ENCODE measurements around the gene RECK.
A peak's percentile ranks its signal among the peaks of the same experiment; 100 is the strongest.

Gene RECK

DNA sequence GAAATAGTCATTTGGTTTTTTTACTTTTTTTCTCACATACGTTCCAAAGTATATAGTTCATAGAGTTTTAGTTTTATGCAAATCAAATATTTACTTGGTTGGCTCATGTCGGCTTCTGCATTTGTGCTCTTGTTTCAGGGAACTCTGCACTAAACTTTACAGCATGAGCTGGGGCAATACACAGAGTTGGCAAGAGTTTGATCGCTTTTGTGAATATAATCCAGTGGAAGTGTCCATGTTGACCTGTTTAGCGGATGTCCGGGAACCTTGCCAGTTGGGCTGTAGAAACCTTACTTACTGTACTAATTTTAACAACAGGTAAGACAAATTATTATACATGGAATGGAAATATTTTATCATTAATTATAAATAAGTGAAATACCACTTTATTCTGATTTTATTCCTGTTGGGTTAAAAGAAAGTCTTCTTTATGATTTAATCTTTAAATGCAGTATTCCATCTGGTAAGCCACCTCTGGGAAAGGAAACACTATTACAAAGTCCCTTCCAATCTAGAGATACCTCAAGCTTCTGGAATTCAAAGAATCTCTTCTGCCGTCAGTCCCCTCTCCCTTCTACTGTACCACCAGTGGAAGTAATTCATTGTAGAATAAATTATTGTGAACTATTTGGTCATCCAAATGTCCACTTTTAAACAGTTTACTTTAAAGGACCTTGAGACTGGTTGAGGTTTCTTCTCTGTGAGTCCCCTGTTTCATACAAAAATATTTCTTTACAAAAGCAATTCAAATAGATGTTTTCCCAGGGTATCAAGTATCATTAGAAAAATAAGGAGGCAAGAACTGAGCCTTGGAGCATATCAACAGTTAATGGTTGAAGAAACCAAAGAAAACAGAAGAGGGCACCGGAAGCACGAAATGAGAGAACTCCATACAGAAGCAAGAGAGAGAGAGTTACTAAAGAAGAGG lies 54.6 kb downstream of the RECK start:
- H3K4me3 Mint-ChIP-seq = peak overlapping the region; percentile 0
- H3K4me1 Mint-ChIP-seq = peaks cover 12% of the 10 kb centered on the region
- ATAC-seq (replicated peaks; ENCODE audit: extremely low read depth, poor library complexity, severe bottlenecking) (no peak), DNase-seq (ENCODE audit: low spot score in 2 of 2) (no peak)
- H3K27me3 Mint-ChIP-seq = no peaks in the 10 kb centered on the region
- peaks cover 5% of the 10 kb centered on the region for H3K36me3 Mint-ChIP-seq (ENCODE audit: insufficient read depth)
- peak overlapping the region; percentile 85 for H3K27ac Mint-ChIP-seq (ENCODE audit: low read depth)
- peaks cover 6% of the 10 kb centered on the region for H3K9me3 Mint-ChIP-seq

DNA sequence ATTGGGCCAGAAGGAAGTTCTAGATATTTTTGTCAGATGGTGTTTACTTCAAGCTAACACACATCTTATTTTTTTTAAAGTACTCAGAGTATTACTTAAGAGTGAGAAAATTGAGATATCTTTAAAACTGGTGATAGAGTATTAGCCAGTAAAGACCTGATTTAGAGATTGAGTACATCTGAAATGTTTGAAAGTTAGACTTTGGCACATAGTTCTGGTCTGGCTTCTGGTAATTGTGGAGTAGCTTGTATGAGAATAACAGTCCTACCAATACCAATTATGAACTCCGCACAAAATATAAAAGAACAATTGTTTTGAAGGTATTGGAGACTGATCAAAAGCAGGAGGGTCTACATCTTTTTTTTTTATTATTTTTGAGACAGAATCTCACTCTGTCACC lies 55.3 kb downstream of the RECK start:
- peaks cover 4% of the 10 kb centered on the region for H3K36me3 Mint-ChIP-seq (ENCODE audit: insufficient read depth)
- no peaks in the 10 kb centered on the region for H3K27me3 Mint-ChIP-seq
- H3K4me3 Mint-ChIP-seq = peak overlapping the region; percentile 0
- DNase-seq (ENCODE audit: low spot score in 2 of 2) = no peak
- H3K4me1 Mint-ChIP-seq = peaks cover 12% of the 10 kb centered on the region
- ATAC-seq (replicated peaks; ENCODE audit: extremely low read depth, poor library complexity, severe bottlenecking) = no peak
- H3K27ac Mint-ChIP-seq (ENCODE audit: low read depth) = peak overlapping the region; percentile 85
- peaks cover 6% of the 10 kb centered on the region for H3K9me3 Mint-ChIP-seq

DNA sequence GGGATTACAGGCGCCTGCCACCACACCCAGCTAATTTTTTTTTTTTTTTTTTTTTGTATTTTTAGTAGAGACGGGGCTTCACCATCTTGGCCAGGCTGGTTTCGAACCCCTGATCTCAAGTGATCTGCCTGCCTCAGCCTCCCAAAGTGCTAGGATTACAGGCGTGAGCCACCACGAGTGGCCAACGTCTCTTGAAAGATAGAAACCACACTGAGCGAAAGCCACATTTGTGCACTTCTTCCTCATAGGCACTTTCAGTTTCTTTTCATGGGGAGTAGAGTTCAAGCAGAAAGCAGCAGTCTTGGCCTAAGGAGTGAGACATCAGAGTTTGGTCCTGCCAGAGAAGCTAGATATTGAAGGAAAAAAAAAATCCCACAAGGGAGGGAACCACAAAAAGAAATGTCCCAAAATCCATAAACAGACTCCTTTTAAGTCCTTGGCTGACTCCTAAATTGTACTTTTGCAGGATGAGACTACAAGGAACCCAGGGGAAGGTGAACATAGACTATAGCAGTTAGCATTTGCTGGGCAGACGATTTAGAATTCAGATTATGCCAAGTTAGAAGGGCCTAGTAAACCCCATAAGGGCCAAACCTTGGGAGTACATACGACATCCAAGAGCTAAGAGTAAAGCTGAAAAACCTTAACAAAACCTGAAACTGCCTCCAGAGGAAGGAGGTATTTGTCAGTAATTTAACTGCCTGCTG lies 55.9 kb downstream of the RECK start:
- H3K4me3 Mint-ChIP-seq = no peak overlapping the region
- DNase-seq (ENCODE audit: low spot score in 2 of 2) = peak in 1 of 2 donors; percentile 13
- peak; percentile 96 for ATAC-seq (replicated peaks; ENCODE audit: extremely low read depth, poor library complexity, severe bottlenecking)
- peaks cover 3% of the 10 kb centered on the region for H3K36me3 Mint-ChIP-seq (ENCODE audit: insufficient read depth)
- H3K4me1 Mint-ChIP-seq = peaks cover 12% of the 10 kb centered on the region
- peak overlapping the region; percentile 85 for H3K27ac Mint-ChIP-seq (ENCODE audit: low read depth)
- peaks cover 6% of the 10 kb centered on the region for H3K9me3 Mint-ChIP-seq
- no peaks in the 10 kb centered on the region for H3K27me3 Mint-ChIP-seq

DNA sequence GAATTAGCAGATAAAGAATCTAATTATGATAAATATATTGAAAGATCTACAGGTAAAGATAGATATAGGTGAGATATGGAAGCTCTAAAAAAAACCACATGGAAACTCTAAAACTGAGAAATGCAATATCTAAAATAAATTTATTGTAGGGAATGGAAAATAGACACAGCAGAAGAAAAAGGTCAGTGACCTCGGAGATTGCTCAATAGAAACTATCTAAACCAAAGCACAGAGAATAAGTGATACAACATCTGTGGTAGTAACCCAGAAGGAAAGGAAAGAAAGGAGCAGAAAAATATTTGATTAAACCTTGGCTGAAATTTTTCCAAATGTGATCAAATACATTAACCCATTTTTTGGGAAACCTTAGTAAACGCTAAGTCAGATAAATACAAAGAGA lies 56.7 kb downstream of the RECK start:
- no peak for DNase-seq (ENCODE audit: low spot score in 2 of 2)
- Mint-ChIP-seq H3K4me3 (no peak overlapping the region), H3K9me3 (peaks cover 6% of the 10 kb centered on the region), H3K27me3 (no peaks in the 10 kb centered on the region), H3K36me3 (ENCODE audit: insufficient read depth) (peaks cover 3% of the 10 kb centered on the region), H3K4me1 (peaks cover 12% of the 10 kb centered on the region), H3K27ac (ENCODE audit: low read depth) (no peak overlapping the region)
- ATAC-seq (replicated peaks; ENCODE audit: extremely low read depth, poor library complexity, severe bottlenecking) = no peak

DNA sequence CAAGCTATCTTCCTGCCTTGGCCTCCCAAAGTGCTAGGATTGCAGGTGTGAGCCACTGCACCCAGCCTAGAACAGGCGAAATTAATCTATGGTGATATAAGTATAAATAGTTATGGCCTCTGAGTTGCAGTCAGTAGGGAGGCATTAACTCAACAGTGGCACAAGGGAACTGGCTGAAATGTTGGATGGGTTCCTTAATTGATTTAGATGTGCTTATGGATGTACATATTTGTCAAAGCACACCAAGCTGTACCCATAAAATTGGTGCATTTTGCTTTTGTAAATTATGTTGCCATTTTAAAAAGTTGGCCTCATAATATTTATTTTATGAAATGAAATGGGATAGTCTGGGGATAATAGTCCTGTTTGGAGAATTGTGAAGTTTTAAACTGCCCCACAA lies 63.0 kb downstream of the RECK start:
- no peak overlapping the region for H3K4me3 Mint-ChIP-seq
- no peak overlapping the region for H3K27ac Mint-ChIP-seq (ENCODE audit: low read depth)
- DNase-seq (ENCODE audit: low spot score in 2 of 2) (no peak), ATAC-seq (replicated peaks; ENCODE audit: extremely low read depth, poor library complexity, severe bottlenecking) (no peak)
- no peaks in the 10 kb centered on the region for H3K36me3 Mint-ChIP-seq (ENCODE audit: insufficient read depth)
- H3K4me1 Mint-ChIP-seq = peaks cover 8% of the 10 kb centered on the region
- H3K27me3 Mint-ChIP-seq = no peaks in the 10 kb centered on the region
- no peaks in the 10 kb centered on the region for H3K9me3 Mint-ChIP-seq

DNA sequence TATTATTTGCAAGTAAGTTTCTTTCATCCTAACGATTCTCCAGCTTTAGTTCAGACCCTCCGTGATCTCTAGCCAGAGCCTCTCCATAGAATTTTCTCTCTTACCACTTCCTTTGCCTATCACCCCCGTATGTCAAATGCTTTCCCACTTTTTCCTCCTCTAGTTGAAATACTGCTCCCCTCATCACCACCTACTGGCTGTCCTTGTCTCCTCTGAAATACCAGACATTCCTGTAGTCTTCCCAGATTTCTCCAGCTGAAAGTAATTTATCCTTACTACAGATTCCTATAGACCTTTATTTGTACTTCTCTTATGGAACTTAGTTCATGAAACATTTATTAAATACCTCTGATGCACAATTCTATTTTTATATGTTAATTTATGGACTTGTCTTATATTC lies 63.8 kb downstream of the RECK start:
- Mint-ChIP-seq H3K4me1 (peaks cover 8% of the 10 kb centered on the region), H3K9me3 (no peaks in the 10 kb centered on the region), H3K36me3 (ENCODE audit: insufficient read depth) (no peaks in the 10 kb centered on the region), H3K27me3 (no peaks in the 10 kb centered on the region), H3K4me3 (no peak overlapping the region), H3K27ac (ENCODE audit: low read depth) (peak overlapping the region; percentile 8)
- no peak for DNase-seq (ENCODE audit: low spot score in 2 of 2)
- no peak for ATAC-seq (replicated peaks; ENCODE audit: extremely low read depth, poor library complexity, severe bottlenecking)

DNA sequence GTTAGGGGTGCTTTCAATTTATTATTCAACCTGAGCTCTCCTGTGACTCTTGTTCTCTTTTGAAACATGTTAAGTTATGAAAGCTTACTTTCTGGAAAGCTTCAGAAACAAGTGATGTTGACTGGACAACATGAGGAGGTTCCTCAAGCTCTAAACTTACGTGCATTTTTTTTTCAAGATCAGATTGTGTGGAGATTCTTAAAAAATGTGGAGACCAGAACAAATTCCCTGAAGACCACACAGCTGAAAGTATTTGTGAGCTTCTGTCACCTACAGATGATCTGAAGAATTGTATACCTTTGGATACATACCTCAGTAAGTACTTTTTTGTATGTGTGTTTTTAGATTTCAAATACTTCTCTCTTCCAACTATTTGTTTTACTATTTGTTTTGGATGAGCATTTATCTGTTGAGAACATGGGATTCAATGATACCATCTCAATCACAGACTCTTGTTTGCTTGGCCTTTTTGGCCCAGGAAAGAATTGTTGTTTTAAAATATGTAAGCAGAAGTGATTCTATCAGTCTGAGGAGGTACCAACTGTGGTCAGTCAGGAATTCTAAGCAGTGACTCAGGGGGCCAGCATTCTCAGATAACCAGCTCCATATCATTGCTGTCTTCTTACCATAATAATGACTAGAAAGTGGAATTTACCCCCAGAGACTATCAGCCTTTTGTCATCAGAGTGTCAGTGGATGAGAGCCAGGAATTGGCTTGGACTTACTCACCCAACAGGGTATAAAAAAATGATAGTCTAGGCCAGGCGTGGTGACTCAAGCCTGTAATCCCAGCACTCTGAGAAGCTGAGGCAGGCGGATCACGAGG lies 65.4 kb downstream of the RECK start:
- no peaks in the 10 kb centered on the region for H3K9me3 Mint-ChIP-seq
- DNase-seq (ENCODE audit: low spot score in 2 of 2) (no peak), ATAC-seq (replicated peaks; ENCODE audit: extremely low read depth, poor library complexity, severe bottlenecking) (no peak)
- no peaks in the 10 kb centered on the region for H3K27me3 Mint-ChIP-seq
- peaks cover 8% of the 10 kb centered on the region for H3K4me1 Mint-ChIP-seq
- H3K27ac Mint-ChIP-seq (ENCODE audit: low read depth) = no peak overlapping the region
- no peaks in the 10 kb centered on the region for H3K36me3 Mint-ChIP-seq (ENCODE audit: insufficient read depth)
- no peak overlapping the region for H3K4me3 Mint-ChIP-seq

DNA sequence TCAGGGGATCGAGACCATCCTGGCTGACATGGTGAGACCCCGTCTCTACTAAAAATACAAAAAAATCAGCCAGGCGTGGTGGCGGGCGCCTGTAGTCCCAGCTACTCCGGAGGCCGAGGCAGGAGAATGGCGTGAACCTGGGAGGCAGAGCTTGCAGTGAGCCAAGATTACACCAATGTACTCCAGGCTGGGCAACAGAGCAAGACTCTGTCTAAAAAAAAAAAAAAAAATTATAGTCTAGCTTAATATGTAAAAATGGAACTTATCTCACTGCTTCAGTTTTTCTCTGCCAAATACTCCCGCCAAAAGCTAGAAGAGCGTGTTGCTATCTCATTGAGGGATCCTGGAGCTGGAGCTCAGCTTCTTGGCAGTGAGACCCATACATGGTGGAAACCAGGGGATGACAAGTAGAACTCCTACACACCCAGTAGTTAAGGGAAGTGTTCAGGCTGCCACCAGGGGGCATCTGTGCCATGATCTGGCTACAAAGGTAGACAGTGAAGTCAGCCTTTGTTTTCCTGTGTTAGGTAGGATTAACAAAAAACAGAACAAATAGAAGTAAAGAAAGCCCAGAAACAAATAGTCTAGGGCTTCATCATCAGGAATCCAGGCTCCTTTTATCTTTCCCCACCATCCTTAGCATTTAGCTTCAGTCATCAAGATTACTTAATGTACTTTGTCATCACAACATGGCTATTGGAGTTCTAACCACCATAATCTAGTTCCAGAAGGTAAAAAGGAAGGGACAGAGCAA lies 66.2 kb downstream of the RECK start:
- Mint-ChIP-seq H3K27ac (ENCODE audit: low read depth) (no peak overlapping the region), H3K36me3 (ENCODE audit: insufficient read depth) (no peaks in the 10 kb centered on the region), H3K9me3 (no peaks in the 10 kb centered on the region), H3K4me3 (no peak overlapping the region), H3K27me3 (no peaks in the 10 kb centered on the region), H3K4me1 (peaks cover 8% of the 10 kb centered on the region)
- DNase-seq (ENCODE audit: low spot score in 2 of 2) = peak; percentile 74 to 79
- peak; percentile 99 for ATAC-seq (replicated peaks; ENCODE audit: extremely low read depth, poor library complexity, severe bottlenecking)

DNA sequence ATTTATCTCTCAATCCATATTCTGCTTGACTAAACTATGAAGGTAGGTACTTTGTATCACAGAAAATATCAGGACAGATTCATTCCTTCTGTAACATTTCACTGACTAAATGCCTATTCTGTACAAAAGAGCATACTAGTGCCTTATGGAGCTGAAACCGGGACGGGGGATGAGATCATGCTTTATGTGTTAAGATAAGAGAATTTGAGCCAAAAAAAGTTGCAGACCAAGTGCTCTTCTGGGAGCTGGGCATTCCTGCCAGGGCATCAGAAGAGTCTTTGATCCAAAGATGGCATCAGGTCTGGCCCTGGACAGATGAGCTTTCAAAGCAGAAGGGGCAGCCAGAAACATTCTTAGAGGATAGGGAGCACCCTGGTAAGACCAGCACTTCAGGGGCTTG lies 72.4 kb downstream of the RECK start:
- no peak for ATAC-seq (replicated peaks; ENCODE audit: extremely low read depth, poor library complexity, severe bottlenecking)
- H3K27ac Mint-ChIP-seq (ENCODE audit: low read depth) = no peak overlapping the region
- no peaks in the 10 kb centered on the region for H3K27me3 Mint-ChIP-seq
- no peak overlapping the region for H3K4me3 Mint-ChIP-seq
- H3K9me3 Mint-ChIP-seq = no peaks in the 10 kb centered on the region
- H3K36me3 Mint-ChIP-seq (ENCODE audit: insufficient read depth) = peaks cover 3% of the 10 kb centered on the region
- H3K4me1 Mint-ChIP-seq = no peaks in the 10 kb centered on the region
- no peak for DNase-seq (ENCODE audit: low spot score in 2 of 2)

DNA sequence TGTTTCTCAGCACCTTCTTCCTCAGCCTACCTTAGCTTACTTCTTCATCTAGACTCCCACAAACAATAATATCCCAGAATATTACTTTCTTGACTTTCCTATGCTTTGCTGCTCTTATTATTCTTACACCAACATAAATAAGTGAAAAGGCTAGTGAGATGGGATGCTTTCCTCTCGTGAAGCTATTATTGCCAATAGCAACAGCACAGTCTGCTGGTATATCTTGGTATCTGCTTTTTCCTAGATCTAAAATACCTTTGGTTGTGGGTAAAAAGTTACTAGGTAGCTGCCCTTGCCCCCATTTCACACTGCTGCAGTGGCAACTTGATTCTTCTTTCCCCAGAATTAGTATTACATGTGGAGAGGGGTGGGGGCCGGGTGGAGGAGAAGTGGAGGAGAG lies 73.7 kb downstream of the RECK start:
- DNase-seq (ENCODE audit: low spot score in 2 of 2) (no peak), ATAC-seq (replicated peaks; ENCODE audit: extremely low read depth, poor library complexity, severe bottlenecking) (no peak)
- no peaks in the 10 kb centered on the region for H3K4me1 Mint-ChIP-seq
- H3K27me3 Mint-ChIP-seq = no peaks in the 10 kb centered on the region
- no peak overlapping the region for H3K27ac Mint-ChIP-seq (ENCODE audit: low read depth)
- H3K36me3 Mint-ChIP-seq (ENCODE audit: insufficient read depth) = peaks cover 3% of the 10 kb centered on the region
- H3K9me3 Mint-ChIP-seq = no peaks in the 10 kb centered on the region
- H3K4me3 Mint-ChIP-seq = no peak overlapping the region

DNA sequence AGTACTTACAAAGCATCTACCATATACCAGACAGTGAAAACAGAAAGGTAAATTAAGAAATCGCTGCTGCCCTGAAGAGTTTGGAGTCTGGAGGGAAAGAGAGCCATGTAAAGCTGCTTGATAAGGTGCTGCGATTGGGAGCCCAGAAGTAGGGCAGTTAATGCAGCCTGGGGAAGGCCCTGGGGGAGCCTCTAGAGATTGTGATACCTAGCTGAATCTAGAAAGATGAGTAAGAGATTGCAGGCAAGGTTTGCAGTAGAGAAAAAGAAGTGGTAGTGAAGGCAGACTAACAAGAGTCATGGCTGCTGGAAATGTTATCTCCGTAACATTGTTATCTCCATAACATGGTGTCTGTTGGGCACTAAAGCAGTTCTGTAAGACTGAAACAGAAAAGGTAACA lies 75.8 kb downstream of the RECK start:
- no peak for ATAC-seq (replicated peaks; ENCODE audit: extremely low read depth, poor library complexity, severe bottlenecking)
- Mint-ChIP-seq H3K36me3 (ENCODE audit: insufficient read depth) (peaks cover 3% of the 10 kb centered on the region), H3K9me3 (no peaks in the 10 kb centered on the region), H3K27me3 (no peaks in the 10 kb centered on the region), H3K27ac (ENCODE audit: low read depth) (no peak overlapping the region), H3K4me1 (no peaks in the 10 kb centered on the region), H3K4me3 (no peak overlapping the region)
- DNase-seq (ENCODE audit: low spot score in 2 of 2) = no peak

DNA sequence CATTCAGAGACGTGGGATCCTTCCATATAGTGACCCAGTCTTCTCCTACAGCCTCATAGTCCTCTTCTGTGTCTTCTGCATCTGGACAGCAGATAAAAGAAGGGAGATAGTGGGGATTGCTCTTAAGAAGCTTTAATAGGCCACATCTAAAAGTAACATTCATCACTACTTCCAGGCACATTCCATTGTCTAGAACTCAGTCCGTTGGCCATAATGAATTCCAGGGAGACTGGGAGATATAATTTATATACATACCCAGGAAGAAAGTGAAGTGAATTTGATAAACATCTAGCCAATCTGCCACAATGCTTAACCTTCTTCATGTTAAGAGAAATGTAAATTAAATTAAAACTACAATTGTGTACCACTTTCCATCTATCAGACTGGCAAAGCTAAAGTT lies 77.3 kb downstream of the RECK start:
- H3K4me1 Mint-ChIP-seq = no peaks in the 10 kb centered on the region
- no peak overlapping the region for H3K27ac Mint-ChIP-seq (ENCODE audit: low read depth)
- no peaks in the 10 kb centered on the region for H3K27me3 Mint-ChIP-seq
- DNase-seq (ENCODE audit: low spot score in 2 of 2) (no peak), ATAC-seq (replicated peaks; ENCODE audit: extremely low read depth, poor library complexity, severe bottlenecking) (no peak)
- no peak overlapping the region for H3K4me3 Mint-ChIP-seq
- H3K36me3 Mint-ChIP-seq (ENCODE audit: insufficient read depth) = peaks cover 1% of the 10 kb centered on the region
- H3K9me3 Mint-ChIP-seq = no peaks in the 10 kb centered on the region

Measured in central memory CD8-positive, alpha-beta T cell (primary cell).